DOHH2 (cell line): Measurements from ENCODE around the gene SFTPA1.
"Not testable (repeated sequence)": the region's sequence is repeated elsewhere in the genome, so short reads cannot be mapped to it uniquely, and the experiment has no call there.

Source experiments
- H3F3A ChIP-seq: fragments of 200-600 bp; sonication (generic), shearing (Covaris generic); 2 replicates; pipeline ENCODE4 v1.6.0; 2016; ENCODE audit warnings: antibody characterized with exemption, mild to moderate bottlenecking; ENCODE audit not compliant: control insufficient read depth, insufficient read depth
- H3K27ac ChIP-seq: fragments of 200-600 bp; sonication (generic); 2 replicates; pipeline ENCODE4 v1.5.1; 2014; ENCODE audit warnings: low read depth, mild to moderate bottlenecking, low read length, moderate library complexity
- H3K27me3 ChIP-seq: fragments of 200-600 bp; sonication (generic); 2 replicates; pipeline ENCODE4 v1.6.1; 2014; ENCODE audit warnings: mild to moderate bottlenecking, low read length, mixed read lengths; ENCODE audit not compliant: control insufficient read depth
- H3K36me3 ChIP-seq: fragments of 200-600 bp; sonication (generic); 2 replicates; pipeline ENCODE4 v1.6.1; 2014; ENCODE audit warnings: mild to moderate bottlenecking, low read length, moderate library complexity, mixed read lengths; ENCODE audit not compliant: control insufficient read depth
- H3K4me1 ChIP-seq: fragments of 200-600 bp; sonication (generic); 2 replicates; pipeline ENCODE4 v1.6.1; 2014; ENCODE audit warnings: mild to moderate bottlenecking, low read length, mixed read lengths; ENCODE audit not compliant: control insufficient read depth
- H3K4me2 ChIP-seq: fragments of 200-600 bp; sonication (generic); 2 replicates; pipeline ENCODE4 v1.6.0; 2014; ENCODE audit warnings: mild to moderate bottlenecking, low read length, moderate library complexity
- H3K4me3 ChIP-seq: fragments of 200-600 bp; sonication (generic); 2 replicates; pipeline ENCODE4 v1.5.1; 2014; ENCODE audit warnings: mild to moderate bottlenecking, low read length, mixed read lengths
- H3K79me2 ChIP-seq: fragments of 200-600 bp; sonication (generic); 2 replicates; pipeline ENCODE4 v1.6.1; 2014; ENCODE audit warnings: mild to moderate bottlenecking, low read length, mixed read lengths; ENCODE audit not compliant: control insufficient read depth
- H3K9me2 ChIP-seq: fragments of 200-600 bp; sonication (generic); replicated peaks from 2 replicates; pipeline ENCODE4 v1.6.1; 2014; ENCODE audit warnings: mild to moderate bottlenecking, low read length, mixed read lengths; ENCODE audit not compliant: control insufficient read depth
- H3K9me3 ChIP-seq: fragments of 200-600 bp; sonication (generic); 2 replicates; pipeline ENCODE4 v1.6.1; 2014; ENCODE audit warnings: antibody characterized with exemption, low read length, mixed read lengths; ENCODE audit not compliant: control insufficient read depth, insufficient read depth
- H4K20me1 ChIP-seq: fragments of 200-600 bp; sonication (generic); 2 replicates; pipeline ENCODE4 v1.6.0; 2014; ENCODE audit warnings: low read depth, mild to moderate bottlenecking, antibody characterized with exemption, low read length, moderate library complexity; ENCODE audit not compliant: control insufficient read depth, insufficient read depth
- CTCF ChIP-seq: fragments of 200-600 bp; sonication (generic); IDR thresholded peaks from one replicate; pipeline ENCODE4 v1.5.1; 2014; ENCODE audit warnings: antibody characterized with exemption, mild to moderate bottlenecking, low read depth, low read length; ENCODE audit not compliant: poor library complexity, severe bottlenecking
- EZH2phosphoT487 ChIP-seq: fragments of 200-600 bp; sonication (generic); IDR thresholded peaks from 2 replicates; pipeline ENCODE4 v1.6.1; 2017; ENCODE audit warnings: borderline replicate concordance, mild to moderate bottlenecking, antibody characterized with exemption, low read length, moderate library complexity, mixed read lengths

SFTPA1 gene

DNA sequence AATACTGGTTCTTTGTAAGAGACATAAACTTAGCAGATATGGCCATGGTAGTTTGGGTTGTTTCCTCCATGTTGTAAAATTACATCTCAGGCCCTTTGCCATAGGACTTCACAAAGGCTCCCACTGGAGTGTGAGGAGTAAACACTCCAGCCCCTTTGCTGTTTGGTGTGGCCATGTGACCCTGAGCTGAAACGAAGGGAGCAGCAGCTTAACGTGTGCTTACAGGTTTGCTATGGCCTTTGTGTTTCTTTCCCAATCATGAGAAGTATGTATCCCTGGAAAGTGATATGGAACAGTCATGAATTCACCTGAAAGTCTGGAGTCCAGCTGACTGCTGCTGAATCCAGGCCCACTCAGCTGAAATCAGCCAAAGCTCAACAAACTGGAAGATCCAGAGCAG, 23.8 kb upstream of the SFTPA1 start:
- no peaks in the 10 kb centered on the region for H3F3A ChIP-seq
- no peaks in the 10 kb centered on the region for H3K27me3 ChIP-seq
- H3K4me2 ChIP-seq = no peak overlapping the region
- no peaks in the 10 kb centered on the region for H3K9me2 ChIP-seq
- no peaks in the 10 kb centered on the region for H3K36me3 ChIP-seq
- no peaks in the 10 kb centered on the region for H3K4me1 ChIP-seq
- no peaks in the 10 kb centered on the region for H3K9me3 ChIP-seq
- no peak overlapping the region for H3K4me3 ChIP-seq
- H3K27ac ChIP-seq = no peak overlapping the region
- H4K20me1 ChIP-seq = no peaks in the 10 kb centered on the region
- TF ChIP-seq CTCF = no peak
- TF ChIP-seq EZH2phosphoT487 = no peak
- H3K79me2 ChIP-seq = no peaks in the 10 kb centered on the region

DNA sequence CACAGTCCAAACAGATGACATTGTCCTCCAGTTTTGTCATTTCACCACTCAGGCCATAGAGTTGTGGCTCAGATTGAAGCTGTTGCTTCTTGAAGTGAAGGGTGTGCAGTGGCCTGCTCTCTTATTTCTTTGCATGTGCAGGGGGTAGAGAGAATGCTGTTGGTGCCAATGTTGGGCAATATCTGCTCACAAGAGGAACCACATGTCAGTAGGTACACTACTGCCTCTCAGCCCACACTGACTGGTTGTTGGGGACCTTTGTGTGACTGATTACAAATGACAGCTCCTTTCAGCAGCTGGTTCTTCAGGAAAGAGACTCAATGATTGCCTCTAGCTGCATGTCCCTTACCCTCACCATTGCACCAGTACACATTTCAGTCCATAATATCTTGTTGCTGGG, 21.9 kb upstream of the SFTPA1 start:
- Histone ChIP-seq H3K4me3 (no peak overlapping the region), H3K4me2 (no peak overlapping the region), H3K79me2 (no peaks in the 10 kb centered on the region), H3F3A (no peaks in the 10 kb centered on the region), H3K36me3 (no peaks in the 10 kb centered on the region), H3K9me3 (no peaks in the 10 kb centered on the region), H3K9me2 (no peaks in the 10 kb centered on the region), H4K20me1 (no peaks in the 10 kb centered on the region), H3K27ac (no peak overlapping the region), H3K27me3 (no peaks in the 10 kb centered on the region), H3K4me1 (no peaks in the 10 kb centered on the region)
- TF ChIP-seq EZH2phosphoT487 = no peak
- TF ChIP-seq CTCF = no peak

DNA sequence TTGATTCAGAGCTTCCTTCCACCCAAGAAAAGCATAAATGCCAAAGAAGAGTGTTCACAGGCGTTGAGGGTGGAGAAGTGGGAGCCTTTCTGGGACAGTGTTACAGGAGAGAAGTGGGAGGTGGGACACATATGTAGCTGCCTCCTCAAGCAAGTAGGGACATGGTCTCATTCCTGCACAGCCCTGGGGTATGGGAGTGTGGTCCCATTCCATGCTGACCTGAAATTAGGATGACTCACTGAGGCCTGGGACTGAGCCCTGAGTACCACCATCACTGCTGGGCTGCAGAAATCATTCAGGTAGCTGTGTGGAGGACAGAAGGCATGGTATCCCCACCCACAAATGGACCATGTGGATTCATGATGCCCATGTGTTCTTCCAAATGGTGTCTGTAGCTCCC, 17.4 kb upstream of the SFTPA1 start:
- Histone ChIP-seq H4K20me1 (no peaks in the 10 kb centered on the region), H3K27me3 (no peaks in the 10 kb centered on the region), H3K36me3 (no peaks in the 10 kb centered on the region), H3K4me1 (no peaks in the 10 kb centered on the region), H3K4me2 (no peak overlapping the region), H3K4me3 (no peak overlapping the region), H3K9me2 (no peaks in the 10 kb centered on the region), H3K79me2 (no peaks in the 10 kb centered on the region), H3K27ac (no peak overlapping the region), H3K9me3 (peaks cover 6% of the 10 kb centered on the region; the same call in 1 of the 2 replicates), H3F3A (no peaks in the 10 kb centered on the region)
- TF ChIP-seq CTCF = no peak
- TF ChIP-seq EZH2phosphoT487 = no peak

GRCh38 chr10:79594565-79594964, 16.2 kb upstream of the SFTPA1 start:
- not testable (repeated sequence) for H3K4me2 ChIP-seq, H3K9me2 ChIP-seq, H3K9me3 ChIP-seq, H3K4me1 ChIP-seq, H3K27ac ChIP-seq, H3K79me2 ChIP-seq, H4K20me1 ChIP-seq, H3K36me3 ChIP-seq, H3K27me3 ChIP-seq, H3K4me3 ChIP-seq, H3F3A ChIP-seq
